OCI-LY3 (cell line): ENCODE results near the gene DENND1C.

Experiments used
- EZH2phosphoT487 ChIP-seq: fragments of 200-600 bp; shearing (Covaris generic); IDR thresholded peaks from 2 replicates; pipeline ENCODE4 v1.6.1; 2018; ENCODE audit warnings: antibody characterized with exemption, mixed run types, low read depth
- TF ChIP-seq, protein P1 (sequence below): fragments of 200-600, 300-600 bp; sonication (generic); IDR thresholded peaks from 2 replicates; pipeline ENCODE4 v1.5.1; 2014; ENCODE audit warnings: antibody characterized with exemption, low read length, low read depth

DNA sequence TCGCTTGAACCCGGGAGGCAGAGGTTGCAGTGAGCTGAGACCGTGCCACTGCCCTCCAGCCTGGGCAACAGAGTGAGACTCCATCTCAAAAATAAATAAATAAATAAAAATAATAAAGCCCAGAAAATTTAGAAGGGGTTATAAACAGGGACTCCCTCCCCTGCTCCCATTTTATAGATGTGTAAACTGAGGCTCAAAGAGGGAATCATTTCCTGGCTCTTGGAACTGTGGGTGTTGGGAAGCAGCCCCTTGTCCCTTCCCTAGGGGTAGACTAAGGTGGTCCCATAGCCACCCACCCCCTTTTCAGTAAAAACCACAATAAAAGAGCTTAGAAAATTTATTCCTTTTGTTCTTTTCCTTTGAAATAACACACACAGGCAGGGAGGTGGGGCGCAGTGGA lies 41.8 kb downstream of the DENND1C start:
- TF ChIP-seq, protein P1, sequence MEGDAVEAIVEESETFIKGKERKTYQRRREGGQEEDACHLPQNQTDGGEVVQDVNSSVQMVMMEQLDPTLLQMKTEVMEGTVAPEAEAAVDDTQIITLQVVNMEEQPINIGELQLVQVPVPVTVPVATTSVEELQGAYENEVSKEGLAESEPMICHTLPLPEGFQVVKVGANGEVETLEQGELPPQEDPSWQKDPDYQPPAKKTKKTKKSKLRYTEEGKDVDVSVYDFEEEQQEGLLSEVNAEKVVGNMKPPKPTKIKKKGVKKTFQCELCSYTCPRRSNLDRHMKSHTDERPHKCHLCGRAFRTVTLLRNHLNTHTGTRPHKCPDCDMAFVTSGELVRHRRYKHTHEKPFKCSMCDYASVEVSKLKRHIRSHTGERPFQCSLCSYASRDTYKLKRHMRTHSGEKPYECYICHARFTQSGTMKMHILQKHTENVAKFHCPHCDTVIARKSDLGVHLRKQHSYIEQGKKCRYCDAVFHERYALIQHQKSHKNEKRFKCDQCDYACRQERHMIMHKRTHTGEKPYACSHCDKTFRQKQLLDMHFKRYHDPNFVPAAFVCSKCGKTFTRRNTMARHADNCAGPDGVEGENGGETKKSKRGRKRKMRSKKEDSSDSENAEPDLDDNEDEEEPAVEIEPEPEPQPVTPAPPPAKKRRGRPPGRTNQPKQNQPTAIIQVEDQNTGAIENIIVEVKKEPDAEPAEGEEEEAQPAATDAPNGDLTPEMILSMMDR = no peak
- TF ChIP-seq EZH2phosphoT487 = no peak
